Measurements from ENCODE around the gene SEC11A.

The SEC11A gene

DNA sequence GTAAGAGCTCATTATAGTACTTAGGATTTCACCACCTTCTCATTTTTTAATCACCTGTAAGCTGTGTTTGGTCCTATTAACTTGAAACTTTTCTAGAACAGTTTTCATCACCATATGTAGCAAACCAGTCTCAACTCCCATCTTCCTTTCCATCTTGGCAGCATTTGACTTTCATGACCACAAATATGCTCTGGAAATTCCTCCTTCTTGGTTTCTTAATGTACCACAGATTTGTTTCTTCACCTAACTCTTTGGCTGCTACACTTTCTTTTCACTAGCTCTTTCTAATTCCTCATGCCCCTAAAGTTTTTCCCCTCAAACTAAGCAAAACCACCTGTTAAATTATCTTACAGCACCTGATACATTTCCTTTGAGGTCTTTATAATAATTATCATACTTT, 44.7 kb downstream of the SEC11A start:
- Mint-ChIP-seq H3K4me3 (no peak overlapping the region), H3K27me3 (no peaks in the 10 kb centered on the region), H3K36me3 (ENCODE audit: low read depth) (peaks cover 57% of the 10 kb centered on the region), H3K9me3 (no peaks in the 10 kb centered on the region), H3K4me1 (ENCODE audit: low read depth) (peaks cover 39% of the 10 kb centered on the region), H3K27ac (peak overlapping the region; percentile 65)

DNA sequence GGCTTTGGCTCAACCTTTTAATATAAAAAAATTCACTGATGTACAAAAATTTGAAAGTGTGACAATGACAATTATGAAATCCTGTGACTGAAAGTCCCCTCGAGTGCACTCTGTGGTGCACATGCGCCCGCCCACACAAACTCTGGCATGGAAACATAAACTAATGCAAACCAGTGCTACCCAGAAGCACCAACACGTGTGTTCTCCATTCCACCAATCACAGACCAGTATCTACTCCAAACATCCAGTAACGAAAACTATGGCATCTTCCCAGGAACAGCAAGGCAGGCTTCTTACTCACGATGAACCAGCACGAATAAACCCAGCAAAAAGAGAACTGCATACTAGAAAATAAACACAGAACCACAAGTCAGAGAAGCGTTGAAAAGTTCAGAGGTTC, 46.2 kb downstream of the SEC11A start:
- Mint-ChIP-seq H3K4me3 (peak overlapping the region; percentile 1), H3K27ac (peak overlapping the region; percentile 85), H3K4me1 (ENCODE audit: low read depth) (peaks cover 41% of the 10 kb centered on the region), H3K27me3 (no peaks in the 10 kb centered on the region), H3K36me3 (ENCODE audit: low read depth) (peaks cover 52% of the 10 kb centered on the region), H3K9me3 (no peaks in the 10 kb centered on the region)

DNA sequence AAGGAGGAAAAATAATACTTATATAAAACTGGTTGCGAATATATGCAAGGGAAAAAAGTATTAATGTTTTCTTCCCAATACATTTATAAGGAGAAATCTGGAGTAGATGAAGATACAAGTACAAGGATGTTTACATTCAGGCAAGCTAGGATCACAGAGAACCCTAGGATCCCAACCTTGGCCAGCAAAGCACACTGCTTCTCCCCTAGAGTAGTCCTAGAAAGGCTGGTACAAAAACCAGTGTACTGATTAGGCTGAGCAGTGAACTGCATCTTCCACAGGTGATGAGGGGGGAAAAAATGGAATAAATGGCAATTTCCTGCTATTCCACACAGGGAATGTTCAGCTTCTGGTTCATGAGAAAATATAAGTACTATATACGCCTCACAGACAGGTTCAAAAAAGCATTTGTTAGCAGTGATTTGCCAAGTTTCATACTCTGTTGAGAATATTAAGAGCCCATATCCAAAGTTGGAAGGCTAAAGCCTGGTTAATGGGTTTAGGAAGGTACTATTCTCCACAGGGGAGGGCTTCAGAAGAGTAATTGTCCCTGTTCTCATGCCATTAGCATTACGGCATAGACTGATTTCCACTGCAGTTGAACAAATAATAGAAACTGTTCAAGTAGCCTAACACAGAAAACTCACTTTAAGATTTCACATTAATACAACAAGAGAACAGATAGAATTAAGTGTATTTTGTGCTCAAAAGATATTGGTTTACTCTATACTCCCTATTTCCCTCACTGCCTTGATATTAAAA, 47.5 kb downstream of the SEC11A start:
- Mint-ChIP-seq H3K36me3 (ENCODE audit: low read depth) (peaks cover 48% of the 10 kb centered on the region), H3K9me3 (no peaks in the 10 kb centered on the region), H3K4me3 (no peak overlapping the region), H3K27ac (peak overlapping the region; percentile 84), H3K27me3 (no peaks in the 10 kb centered on the region), H3K4me1 (ENCODE audit: low read depth) (peaks cover 41% of the 10 kb centered on the region)

DNA sequence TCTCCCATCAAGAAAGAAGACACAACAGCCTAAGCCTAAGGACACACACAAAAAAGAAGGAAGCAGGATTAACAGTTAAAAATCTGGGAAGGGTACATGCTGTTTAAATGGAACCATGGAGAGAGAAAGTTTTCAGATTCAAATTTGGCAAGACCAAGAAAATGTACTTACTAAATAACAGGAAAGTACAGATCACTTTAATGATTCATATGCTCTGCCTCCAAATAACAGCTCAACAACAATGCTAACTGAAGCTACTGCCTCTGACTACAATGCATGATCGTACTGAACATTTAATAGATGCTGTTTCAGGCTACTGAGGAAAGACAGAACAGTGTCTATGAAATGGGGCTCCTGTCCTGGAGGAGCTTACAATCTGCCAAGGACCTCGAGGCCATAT, 49.6 kb downstream of the SEC11A start:
- H3K27ac Mint-ChIP-seq: peak overlapping the region; percentile 69
- peaks cover 34% of the 10 kb centered on the region for H3K4me1 Mint-ChIP-seq (ENCODE audit: low read depth)
- H3K36me3 Mint-ChIP-seq (ENCODE audit: low read depth): peaks cover 42% of the 10 kb centered on the region
- H3K9me3 Mint-ChIP-seq: no peaks in the 10 kb centered on the region
- no peaks in the 10 kb centered on the region for H3K27me3 Mint-ChIP-seq
- no peak overlapping the region for H3K4me3 Mint-ChIP-seq

DNA sequence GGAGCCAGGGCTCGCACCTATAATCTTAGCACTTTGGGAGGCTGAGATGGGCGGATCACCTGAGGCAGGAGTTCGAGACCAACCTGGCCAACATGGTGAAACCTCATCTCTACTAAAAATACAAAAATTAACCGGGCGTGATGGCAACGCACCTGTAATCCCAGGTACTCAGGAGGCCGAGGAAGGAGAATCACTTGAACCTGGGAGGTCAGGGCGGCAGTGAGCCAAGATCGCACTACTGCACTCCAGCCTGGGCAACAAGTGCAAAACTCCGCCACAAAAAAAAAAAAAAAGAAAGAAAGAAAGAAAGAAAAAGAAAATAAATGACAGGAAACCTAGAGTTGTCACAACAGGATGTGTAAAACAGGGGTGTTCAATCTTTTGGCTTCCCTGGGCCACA, 54.9 kb downstream of the SEC11A start:
- no peak overlapping the region for H3K27ac Mint-ChIP-seq
- H3K4me3 Mint-ChIP-seq: no peak overlapping the region
- H3K36me3 Mint-ChIP-seq (ENCODE audit: low read depth): peaks cover 5% of the 10 kb centered on the region
- H3K9me3 Mint-ChIP-seq: no peaks in the 10 kb centered on the region
- no peaks in the 10 kb centered on the region for H3K27me3 Mint-ChIP-seq
- H3K4me1 Mint-ChIP-seq (ENCODE audit: low read depth): peaks cover 24% of the 10 kb centered on the region

DNA sequence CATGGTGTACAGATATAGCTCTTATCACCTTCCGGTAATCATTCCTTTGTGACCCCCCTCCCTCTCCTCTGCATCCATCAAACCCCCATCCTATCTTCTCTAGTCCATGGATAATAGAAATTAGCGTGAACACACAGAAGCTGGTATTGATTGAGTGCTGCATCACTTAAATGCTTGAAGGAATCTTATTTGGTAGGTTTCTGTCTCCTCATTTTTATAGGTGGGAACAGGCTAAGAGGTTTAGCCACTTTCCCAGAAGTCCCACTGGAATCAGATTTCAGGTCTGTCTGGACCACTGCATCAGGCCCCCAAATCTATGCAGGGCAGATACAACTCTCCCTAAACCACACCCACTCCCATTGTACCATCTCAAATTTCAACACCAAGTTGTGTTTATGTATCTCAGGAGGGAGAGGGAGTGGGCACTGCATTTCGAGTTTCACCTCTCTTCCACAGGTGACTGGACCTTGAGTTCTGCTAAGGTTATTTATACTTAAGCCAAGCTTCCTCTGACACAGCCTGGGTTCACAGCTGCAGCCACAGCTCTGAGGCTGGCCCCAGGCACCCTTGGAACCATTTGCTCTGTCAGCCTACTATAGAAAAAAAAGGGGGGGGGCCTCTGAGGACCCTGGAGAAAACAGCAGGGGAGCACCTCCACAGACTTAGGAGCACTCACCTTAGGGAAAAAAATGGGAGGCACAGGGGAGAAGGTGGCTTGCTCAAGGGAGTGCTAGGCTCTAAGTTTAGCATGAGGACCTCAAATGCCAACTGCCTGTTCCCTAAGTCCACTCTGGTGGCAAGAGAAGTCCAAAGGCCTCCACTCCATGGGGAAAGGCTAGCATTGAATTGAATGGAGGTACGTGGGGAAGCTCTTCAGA, 55.8 kb downstream of the SEC11A start:
- H3K4me3 Mint-ChIP-seq: no peak overlapping the region
- H3K27me3 Mint-ChIP-seq: no peaks in the 10 kb centered on the region
- no peak overlapping the region for H3K27ac Mint-ChIP-seq
- peaks cover 24% of the 10 kb centered on the region for H3K4me1 Mint-ChIP-seq (ENCODE audit: low read depth)
- H3K9me3 Mint-ChIP-seq: no peaks in the 10 kb centered on the region
- peaks cover 5% of the 10 kb centered on the region for H3K36me3 Mint-ChIP-seq (ENCODE audit: low read depth)

DNA sequence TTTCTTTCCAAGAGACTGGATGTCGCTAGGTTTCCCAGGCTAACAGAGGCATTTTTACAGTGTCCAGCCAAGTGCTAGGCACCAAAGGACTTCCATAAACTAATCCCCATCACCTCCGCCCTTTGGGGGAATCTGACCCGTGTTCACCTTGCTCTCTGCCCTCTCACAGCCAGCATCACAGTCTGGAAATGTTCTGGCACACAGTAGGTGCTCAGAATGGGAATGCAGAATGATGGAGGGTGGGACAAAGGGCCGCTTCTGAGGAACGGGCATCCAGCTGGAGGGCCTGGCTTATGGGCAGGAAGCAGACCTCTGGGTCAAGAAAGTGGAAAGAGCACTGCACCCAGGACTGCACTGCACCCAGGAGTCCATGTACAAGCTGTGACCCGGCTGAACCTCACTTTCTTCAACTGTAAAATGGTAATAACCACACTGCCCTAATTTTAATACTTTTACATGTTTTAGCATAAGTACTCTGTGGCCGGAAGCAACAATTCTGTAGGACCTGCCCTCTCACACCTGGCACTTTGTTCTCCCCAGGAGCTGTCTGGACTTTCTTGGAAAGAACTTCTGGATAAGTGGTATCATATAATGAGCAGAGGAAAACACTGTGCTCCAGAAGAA, 57.0 kb downstream of the SEC11A start:
- peak overlapping the region; percentile 71 for H3K27ac Mint-ChIP-seq
- H3K36me3 Mint-ChIP-seq (ENCODE audit: low read depth): peaks cover under 1% of the 10 kb centered on the region
- peak overlapping the region; percentile 70 for H3K4me3 Mint-ChIP-seq
- peaks cover 32% of the 10 kb centered on the region for H3K4me1 Mint-ChIP-seq (ENCODE audit: low read depth)
- no peaks in the 10 kb centered on the region for H3K9me3 Mint-ChIP-seq
- no peaks in the 10 kb centered on the region for H3K27me3 Mint-ChIP-seq

DNA sequence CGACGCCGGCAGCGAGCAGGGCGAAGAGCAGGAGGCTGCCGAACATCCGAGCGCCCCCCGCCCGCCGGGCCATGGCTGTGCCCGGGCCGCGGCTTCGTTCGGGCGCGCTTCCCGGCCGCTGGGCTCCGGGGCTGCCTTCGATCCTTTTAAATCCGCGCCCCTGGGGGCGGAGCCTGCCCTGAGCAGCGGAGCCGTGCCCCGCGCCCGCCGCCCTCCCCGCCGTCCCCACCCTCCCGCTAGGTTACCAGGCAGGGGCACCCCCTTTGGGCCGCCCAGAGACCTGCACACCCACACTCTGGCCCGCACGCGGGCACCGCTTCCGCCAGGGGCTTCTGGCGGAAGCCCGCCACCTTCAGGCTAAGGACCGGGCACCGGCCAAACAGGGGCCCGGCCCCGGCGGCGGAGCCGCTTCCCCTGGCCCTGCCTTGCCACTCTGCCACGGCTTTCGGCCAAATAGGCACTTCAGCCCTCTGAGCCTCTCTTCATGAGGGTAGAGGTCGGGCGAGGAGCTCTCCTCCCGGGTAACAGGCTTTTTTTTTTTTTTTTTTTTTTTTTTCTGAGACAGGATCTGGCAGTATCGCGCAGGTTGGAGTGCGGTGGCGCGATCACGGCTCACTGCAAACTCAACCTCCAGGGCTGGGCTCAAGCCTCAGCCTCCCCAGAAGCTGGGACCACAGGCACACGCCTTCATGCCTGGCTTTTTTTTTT, 57.7 kb downstream of the SEC11A start, which contains the start of gene NMB:
TSS of gene NMB (minus strand) at position 120 of the 708 bp plus-strand sequence. CDS start at position 73, 47 bp downstream.
- H3K9me3 Mint-ChIP-seq: no peaks in the 10 kb centered on the region
- no peaks in the 10 kb centered on the region for H3K27me3 Mint-ChIP-seq
- H3K27ac Mint-ChIP-seq: peak within 1 kb of the TSS; percentile 71
- peak within 1 kb of the TSS; percentile 70 for H3K4me3 Mint-ChIP-seq
- peaks cover 39% of the 10 kb centered on the region for H3K4me1 Mint-ChIP-seq (ENCODE audit: low read depth)
- H3K36me3 Mint-ChIP-seq (ENCODE audit: low read depth): no peaks in the 10 kb centered on the region

DNA sequence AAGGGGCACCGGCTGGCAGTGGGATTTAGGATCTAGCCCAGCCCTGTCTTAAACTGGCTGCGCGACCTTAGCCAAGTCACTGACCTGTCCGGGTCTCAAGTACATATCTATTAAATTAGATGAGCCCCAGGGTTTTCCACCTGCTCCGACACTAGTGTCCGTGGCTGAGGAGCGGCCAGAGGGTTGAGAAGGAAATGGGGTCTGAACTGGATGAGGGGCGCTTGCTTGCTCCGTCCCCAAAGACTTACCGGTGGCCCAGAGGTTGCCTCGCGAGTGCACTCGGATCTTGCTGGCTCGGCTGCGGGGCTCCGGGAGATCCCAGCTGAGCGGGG, 58.2 kb downstream of the SEC11A start:
- H3K4me1 Mint-ChIP-seq (ENCODE audit: low read depth): peaks cover 44% of the 10 kb centered on the region
- H3K9me3 Mint-ChIP-seq: no peaks in the 10 kb centered on the region
- peak overlapping the region; percentile 69 for H3K4me3 Mint-ChIP-seq
- H3K27me3 Mint-ChIP-seq: no peaks in the 10 kb centered on the region
- H3K27ac Mint-ChIP-seq: peak overlapping the region; percentile 40
- no peaks in the 10 kb centered on the region for H3K36me3 Mint-ChIP-seq (ENCODE audit: low read depth)

DNA sequence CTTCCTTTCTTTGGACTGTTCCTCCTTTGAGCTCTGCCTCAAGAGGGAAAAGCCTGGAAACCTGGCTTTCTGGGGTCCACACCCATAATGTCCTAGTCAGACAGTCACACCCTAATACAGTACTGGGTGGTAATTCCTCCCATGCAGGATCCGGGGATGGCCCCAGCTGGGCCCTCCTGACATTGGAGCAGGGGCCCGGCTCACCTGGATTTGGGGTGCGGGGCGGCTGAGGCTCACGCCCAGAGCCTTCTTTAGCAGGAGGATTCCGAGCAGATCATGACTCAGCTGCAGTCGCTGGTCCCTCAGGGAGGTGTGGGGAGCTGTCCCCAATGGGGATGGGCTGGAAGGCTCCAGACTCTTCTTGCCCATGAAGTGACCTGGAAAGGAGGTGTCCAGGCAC, 59.0 kb downstream of the SEC11A start:
- Mint-ChIP-seq H3K4me1 (ENCODE audit: low read depth) (peaks cover 49% of the 10 kb centered on the region), H3K9me3 (no peaks in the 10 kb centered on the region), H3K27ac (no peak overlapping the region), H3K36me3 (ENCODE audit: low read depth) (peaks cover 6% of the 10 kb centered on the region), H3K27me3 (no peaks in the 10 kb centered on the region), H3K4me3 (peak overlapping the region; percentile 69)

DNA sequence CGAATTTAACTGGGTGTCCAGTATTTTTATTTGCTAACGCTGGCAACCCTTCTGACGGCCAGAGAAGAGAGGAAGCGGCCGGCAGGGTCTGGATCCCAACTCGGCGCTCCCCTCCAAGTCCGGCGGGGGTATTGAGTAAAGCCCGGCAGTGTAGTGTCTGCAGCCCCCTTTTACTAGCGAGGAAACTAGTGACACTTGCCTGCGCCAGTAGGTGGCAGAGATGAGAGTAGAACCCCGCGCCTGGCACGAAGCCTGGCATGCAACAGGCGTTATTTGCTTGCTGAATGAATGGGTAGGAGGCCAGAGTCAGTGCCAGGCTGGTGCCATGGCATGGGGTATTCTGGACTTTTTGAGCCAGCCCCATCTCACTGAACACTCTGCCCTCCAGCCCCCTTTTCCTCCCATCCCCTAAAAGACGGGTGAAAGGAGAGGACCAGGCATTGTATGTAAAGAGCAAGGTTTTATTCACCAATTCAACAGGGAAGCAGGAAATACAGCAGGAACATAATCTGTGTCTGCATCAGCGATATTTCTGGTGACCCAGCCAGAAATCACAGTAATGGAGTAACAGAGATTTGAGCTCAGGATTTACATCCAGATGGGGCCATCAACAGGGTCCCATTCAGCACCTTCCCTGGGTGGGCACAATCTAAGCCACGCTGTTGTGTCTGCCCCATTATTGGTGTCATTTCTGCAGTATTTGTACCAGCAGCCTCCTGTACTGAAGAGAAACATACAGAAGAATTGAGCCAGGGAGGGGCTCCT, 61.1 kb downstream of the SEC11A start:
- no peaks in the 10 kb centered on the region for H3K27me3 Mint-ChIP-seq
- peaks cover 52% of the 10 kb centered on the region for H3K4me1 Mint-ChIP-seq (ENCODE audit: low read depth)
- peak overlapping the region; percentile 58 for H3K27ac Mint-ChIP-seq
- no peaks in the 10 kb centered on the region for H3K9me3 Mint-ChIP-seq
- peaks cover 16% of the 10 kb centered on the region for H3K36me3 Mint-ChIP-seq (ENCODE audit: low read depth)
- H3K4me3 Mint-ChIP-seq: peak overlapping the region; percentile 97

DNA sequence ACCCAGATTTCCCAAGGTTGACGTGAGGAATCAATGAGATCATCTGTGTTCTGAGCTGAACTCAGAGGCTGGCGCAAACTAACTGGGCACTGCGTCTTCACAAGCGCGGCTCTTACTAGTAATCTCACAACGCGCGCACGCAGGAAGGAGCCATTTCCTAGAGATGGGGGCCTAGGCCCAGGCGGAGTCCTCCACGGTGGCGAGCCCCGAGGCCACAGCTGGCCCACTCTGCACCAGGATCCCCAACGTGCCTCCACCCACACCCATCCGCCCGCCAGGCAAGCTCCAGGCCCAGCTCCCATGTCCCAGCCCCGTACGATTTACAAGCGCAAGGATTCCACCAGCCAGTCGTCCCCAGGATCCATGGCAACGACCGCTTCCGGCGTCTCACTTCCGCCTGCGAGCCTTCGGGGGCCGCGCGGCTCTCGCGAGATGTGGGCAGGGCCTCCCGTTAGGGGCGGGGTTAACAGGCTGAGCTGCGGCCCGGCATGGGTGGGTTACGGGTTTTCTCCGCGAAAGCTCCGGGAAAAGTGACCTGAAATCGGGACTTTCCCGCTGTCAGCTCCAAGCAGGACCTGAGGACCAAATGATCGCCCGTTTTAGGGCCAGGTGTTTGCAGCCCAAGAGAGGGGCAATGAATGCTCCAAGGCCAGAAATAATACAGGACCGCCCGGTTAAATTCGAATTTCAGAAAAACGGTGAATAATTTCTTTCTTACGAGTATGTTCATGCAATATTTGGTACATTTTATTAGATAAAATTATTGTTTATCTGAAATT, 61.8 kb downstream of the SEC11A start, which contains the start of gene WDR73:
TSS of gene WDR73 (minus strand) at position 374 of the 779 bp plus-strand sequence. CDS start at position 365, 9 bp downstream.
- Mint-ChIP-seq H3K36me3 (ENCODE audit: low read depth) (peaks cover 18% of the 10 kb centered on the region), H3K27ac (peak within 1 kb of the TSS; percentile 95), H3K4me3 (peak within 1 kb of the TSS; percentile 97), H3K4me1 (ENCODE audit: low read depth) (peaks cover 45% of the 10 kb centered on the region), H3K27me3 (no peaks in the 10 kb centered on the region), H3K9me3 (no peaks in the 10 kb centered on the region)

DNA sequence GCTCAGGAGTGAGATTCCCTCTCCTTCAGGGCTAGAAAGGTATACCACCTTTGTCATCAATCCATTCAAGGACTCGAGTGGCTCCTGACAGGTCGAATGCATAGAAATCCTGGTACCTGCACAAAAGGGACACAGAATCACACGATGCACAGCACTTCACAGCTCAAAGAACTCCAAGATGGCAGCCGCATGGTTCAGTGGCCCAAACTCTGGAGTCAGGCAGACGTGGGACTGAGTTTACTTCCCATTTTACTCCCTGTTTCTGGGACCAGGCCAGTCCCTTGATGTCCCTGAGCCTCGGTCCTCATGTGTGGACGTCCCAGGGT, 62.4 kb downstream of the SEC11A start:
- peaks cover 39% of the 10 kb centered on the region for H3K4me1 Mint-ChIP-seq (ENCODE audit: low read depth)
- no peaks in the 10 kb centered on the region for H3K9me3 Mint-ChIP-seq
- H3K4me3 Mint-ChIP-seq: peak overlapping the region; percentile 97
- H3K27me3 Mint-ChIP-seq: no peaks in the 10 kb centered on the region
- H3K27ac Mint-ChIP-seq: peak overlapping the region; percentile 95
- H3K36me3 Mint-ChIP-seq (ENCODE audit: low read depth): peaks cover 22% of the 10 kb centered on the region
